C4-2B (cell line): Measurements from ENCODE around the gene GARNL3.

Experiments
- ZFX ChIP-seq: fragments of 450-650 bp; IDR thresholded peaks from 2 replicates; pipeline ENCODE4 v1.6.1; 2017
- TF ChIP-seq, protein P1 (sequence below): fragments of 450-650 bp; conservative IDR thresholded peaks from 2 replicates; pipeline ENCODE4 v1.5.1; 2017; ENCODE audit warnings: mild to moderate bottlenecking

DNA sequence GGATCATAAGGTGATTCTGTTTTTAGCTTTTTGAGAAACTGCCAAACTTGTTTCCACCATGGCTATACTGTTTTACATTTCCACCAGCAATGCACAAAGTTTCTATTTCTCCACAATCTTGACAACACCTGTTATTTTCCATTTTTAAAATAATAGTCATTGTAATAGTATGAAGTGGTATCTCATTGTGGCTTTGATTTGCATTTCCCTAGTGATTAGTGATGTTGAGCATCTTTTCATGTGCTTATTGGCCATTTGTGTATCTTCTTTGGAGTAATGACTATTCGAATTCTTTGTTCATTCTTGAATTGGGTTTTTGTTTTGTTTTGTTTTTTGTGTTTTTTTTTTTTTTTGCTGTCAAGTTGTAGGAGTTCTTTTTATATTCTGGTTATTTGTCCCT is 4.9 kb downstream of the GARNL3 start:
- TF ChIP-seq, protein P1, sequence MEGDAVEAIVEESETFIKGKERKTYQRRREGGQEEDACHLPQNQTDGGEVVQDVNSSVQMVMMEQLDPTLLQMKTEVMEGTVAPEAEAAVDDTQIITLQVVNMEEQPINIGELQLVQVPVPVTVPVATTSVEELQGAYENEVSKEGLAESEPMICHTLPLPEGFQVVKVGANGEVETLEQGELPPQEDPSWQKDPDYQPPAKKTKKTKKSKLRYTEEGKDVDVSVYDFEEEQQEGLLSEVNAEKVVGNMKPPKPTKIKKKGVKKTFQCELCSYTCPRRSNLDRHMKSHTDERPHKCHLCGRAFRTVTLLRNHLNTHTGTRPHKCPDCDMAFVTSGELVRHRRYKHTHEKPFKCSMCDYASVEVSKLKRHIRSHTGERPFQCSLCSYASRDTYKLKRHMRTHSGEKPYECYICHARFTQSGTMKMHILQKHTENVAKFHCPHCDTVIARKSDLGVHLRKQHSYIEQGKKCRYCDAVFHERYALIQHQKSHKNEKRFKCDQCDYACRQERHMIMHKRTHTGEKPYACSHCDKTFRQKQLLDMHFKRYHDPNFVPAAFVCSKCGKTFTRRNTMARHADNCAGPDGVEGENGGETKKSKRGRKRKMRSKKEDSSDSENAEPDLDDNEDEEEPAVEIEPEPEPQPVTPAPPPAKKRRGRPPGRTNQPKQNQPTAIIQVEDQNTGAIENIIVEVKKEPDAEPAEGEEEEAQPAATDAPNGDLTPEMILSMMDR = no peak
- no peak for TF ChIP-seq ZFX
